ENCODE results near the gene SMCO4. TPM values are rescaled to one million over a fixed set of nuclear protein-coding genes. Genes with fewer than 3 reads are reported as not detected.
A peak's percentile ranks its signal among the peaks of the same experiment; 100 is the strongest.

Gene SMCO4
- total RNA-seq, 1 donor from 2014 or later = 24.0 TPM

DNA sequence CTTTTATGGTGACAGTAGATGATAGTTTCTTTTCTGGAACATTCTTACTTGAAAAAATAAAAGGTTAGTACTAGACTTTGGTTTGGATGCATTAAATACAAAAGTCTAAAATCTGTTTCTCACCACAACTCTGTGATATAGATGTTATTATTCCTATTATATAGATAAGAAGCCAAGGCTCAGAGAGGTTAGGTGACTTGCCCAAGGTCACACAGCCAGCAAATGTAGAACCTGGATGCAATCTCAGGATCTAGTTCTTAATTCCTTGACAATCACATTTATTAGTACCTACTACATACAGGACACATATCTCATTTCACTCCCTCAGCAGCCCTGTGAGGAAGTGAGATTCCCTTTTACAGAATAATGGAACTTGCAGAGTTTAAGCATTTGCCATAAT, 26.3 kb upstream of the SMCO4 start:
- no peaks in the 10 kb centered on the region for H3K9me3 Mint-ChIP-seq (ENCODE audit: low read depth)
- no peak overlapping the region for H3K4me3 Mint-ChIP-seq (ENCODE audit: unreplicated experiment)
- H3K4me1 Mint-ChIP-seq (ENCODE audit: low read depth) = peaks cover 21% of the 10 kb centered on the region
- H3K36me3 Mint-ChIP-seq (ENCODE audit: low read depth) = no peaks in the 10 kb centered on the region
- DNase-seq (ENCODE audit: low spot score) = no peak
- TF ChIP-seq CTCF (IDR thresholded peaks at IDR 0.05) = no peak
- peaks cover 2% of the 10 kb centered on the region for H3K27me3 Mint-ChIP-seq (ENCODE audit: low read depth)
- no peak overlapping the region for H3K27ac Mint-ChIP-seq (ENCODE audit: unreplicated experiment)

DNA sequence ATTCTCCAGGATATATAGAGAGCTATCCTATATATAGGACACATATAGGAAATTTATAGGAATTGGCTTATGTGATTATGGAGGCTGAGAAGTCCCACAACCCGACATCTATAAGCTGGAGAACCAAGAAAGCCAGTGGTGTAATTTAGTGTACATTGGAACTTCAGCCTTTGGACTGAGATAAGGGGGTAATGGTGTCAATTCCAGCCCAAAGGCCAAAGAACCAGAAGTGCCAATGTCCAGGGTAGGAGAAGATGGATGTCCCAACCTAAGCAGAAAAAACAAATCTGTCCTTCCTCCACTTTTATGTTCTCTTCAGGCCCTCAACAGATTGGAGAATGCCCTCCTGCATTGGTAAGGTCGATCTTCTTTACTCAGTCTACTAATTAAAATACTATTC, 25.5 kb upstream of the SMCO4 start:
- Mint-ChIP-seq H3K9me3 (ENCODE audit: low read depth) (no peaks in the 10 kb centered on the region), H3K36me3 (ENCODE audit: low read depth) (no peaks in the 10 kb centered on the region), H3K27ac (ENCODE audit: unreplicated experiment) (no peak overlapping the region), H3K27me3 (ENCODE audit: low read depth) (peaks cover 2% of the 10 kb centered on the region), H3K4me3 (ENCODE audit: unreplicated experiment) (no peak overlapping the region), H3K4me1 (ENCODE audit: low read depth) (peaks cover 21% of the 10 kb centered on the region)
- DNase-seq (ENCODE audit: low spot score) = no peak
- no peak for TF ChIP-seq CTCF (IDR thresholded peaks at IDR 0.05)

- DNase-seq (ENCODE audit: low spot score) = no peak
- H3K4me3 Mint-ChIP-seq (ENCODE audit: unreplicated experiment) = no peak overlapping the region
- H3K27ac Mint-ChIP-seq (ENCODE audit: unreplicated experiment) = peak overlapping the region; percentile 33
- H3K4me1 Mint-ChIP-seq (ENCODE audit: low read depth) = peaks cover 21% of the 10 kb centered on the region
- H3K36me3 Mint-ChIP-seq (ENCODE audit: low read depth) = no peaks in the 10 kb centered on the region
- TF ChIP-seq CTCF (IDR thresholded peaks at IDR 0.05) = no peak
- H3K27me3 Mint-ChIP-seq (ENCODE audit: low read depth) = peaks cover 2% of the 10 kb centered on the region
- no peaks in the 10 kb centered on the region for H3K9me3 Mint-ChIP-seq (ENCODE audit: low read depth)
Measured at GRCh38 chr11:93567401-93567895, 24.3 kb upstream of the SMCO4 start.

DNA sequence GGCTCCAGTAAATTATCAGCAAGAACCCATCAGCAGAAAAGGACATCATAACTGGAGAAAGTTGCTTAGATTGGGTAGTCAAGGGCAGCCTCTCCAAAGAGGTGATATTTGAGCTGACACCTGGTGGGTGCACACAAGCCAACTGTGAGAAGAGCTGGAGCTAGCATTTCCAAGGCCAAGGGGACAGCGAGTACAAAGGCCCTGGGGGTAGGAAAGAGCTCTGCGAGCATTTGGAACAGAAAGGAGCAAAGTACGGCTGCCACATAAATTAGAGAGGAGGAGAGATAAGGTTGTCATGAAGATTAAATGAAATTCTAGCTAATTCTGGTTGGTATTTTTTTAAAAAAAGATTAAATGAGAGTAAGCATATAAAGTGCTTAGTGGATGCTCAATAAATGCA, 21.7 kb upstream of the SMCO4 start:
- no peak for DNase-seq (ENCODE audit: low spot score)
- Mint-ChIP-seq H3K4me1 (ENCODE audit: low read depth) (peaks cover 8% of the 10 kb centered on the region), H3K27me3 (ENCODE audit: low read depth) (peaks cover 2% of the 10 kb centered on the region), H3K36me3 (ENCODE audit: low read depth) (no peaks in the 10 kb centered on the region), H3K4me3 (ENCODE audit: unreplicated experiment) (no peak overlapping the region), H3K27ac (ENCODE audit: unreplicated experiment) (no peak overlapping the region), H3K9me3 (ENCODE audit: low read depth) (no peaks in the 10 kb centered on the region)
- no peak for TF ChIP-seq CTCF (IDR thresholded peaks at IDR 0.05)

- Mint-ChIP-seq H3K27ac (ENCODE audit: unreplicated experiment) (no peak overlapping the region), H3K4me3 (ENCODE audit: unreplicated experiment) (no peak overlapping the region), H3K9me3 (ENCODE audit: low read depth) (no peaks in the 10 kb centered on the region), H3K4me1 (ENCODE audit: low read depth) (peaks cover 8% of the 10 kb centered on the region), H3K36me3 (ENCODE audit: low read depth) (no peaks in the 10 kb centered on the region), H3K27me3 (ENCODE audit: low read depth) (peaks cover 2% of the 10 kb centered on the region)
- no peak for TF ChIP-seq CTCF (IDR thresholded peaks at IDR 0.05)
- no peak for DNase-seq (ENCODE audit: low spot score)
Measured at GRCh38 chr11:93563857-93564256, 20.7 kb upstream of the SMCO4 start.

Data from chondrocyte (in vitro differentiated cells).